GM21367 (cell line): ENCODE measurements around the gene TMEM235.
"Not testable (repeated sequence)": the region's sequence is repeated elsewhere in the genome, so short reads cannot be mapped to it uniquely, and the experiment has no call there.

Experiments
- ATAC-seq: cut with Tn5 transposase; IDR thresholded peaks from one replicate; pipeline ENCODE4 v1.9.1; 2021; ENCODE audit not compliant: unreplicated experiment

The TMEM235 gene

DNA sequence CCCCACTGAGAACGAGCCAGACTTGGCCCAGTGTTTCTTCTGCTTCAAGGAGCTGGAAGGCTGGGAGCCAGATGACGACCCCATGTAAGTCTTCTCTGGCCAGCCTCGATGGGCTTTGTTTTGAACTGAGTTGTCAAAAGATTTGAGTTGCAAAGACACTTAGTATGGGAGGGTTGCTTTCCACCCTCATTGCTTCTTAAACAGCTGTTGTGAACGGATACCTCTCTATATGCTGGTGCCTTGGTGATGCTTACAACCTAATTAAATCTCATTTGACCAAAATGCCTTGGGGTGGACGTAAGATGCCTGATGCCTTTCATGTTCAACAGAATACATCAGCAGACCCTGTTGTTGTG is 16.7 kb upstream of the TMEM235 start:
- ATAC-seq: no peak

DNA sequence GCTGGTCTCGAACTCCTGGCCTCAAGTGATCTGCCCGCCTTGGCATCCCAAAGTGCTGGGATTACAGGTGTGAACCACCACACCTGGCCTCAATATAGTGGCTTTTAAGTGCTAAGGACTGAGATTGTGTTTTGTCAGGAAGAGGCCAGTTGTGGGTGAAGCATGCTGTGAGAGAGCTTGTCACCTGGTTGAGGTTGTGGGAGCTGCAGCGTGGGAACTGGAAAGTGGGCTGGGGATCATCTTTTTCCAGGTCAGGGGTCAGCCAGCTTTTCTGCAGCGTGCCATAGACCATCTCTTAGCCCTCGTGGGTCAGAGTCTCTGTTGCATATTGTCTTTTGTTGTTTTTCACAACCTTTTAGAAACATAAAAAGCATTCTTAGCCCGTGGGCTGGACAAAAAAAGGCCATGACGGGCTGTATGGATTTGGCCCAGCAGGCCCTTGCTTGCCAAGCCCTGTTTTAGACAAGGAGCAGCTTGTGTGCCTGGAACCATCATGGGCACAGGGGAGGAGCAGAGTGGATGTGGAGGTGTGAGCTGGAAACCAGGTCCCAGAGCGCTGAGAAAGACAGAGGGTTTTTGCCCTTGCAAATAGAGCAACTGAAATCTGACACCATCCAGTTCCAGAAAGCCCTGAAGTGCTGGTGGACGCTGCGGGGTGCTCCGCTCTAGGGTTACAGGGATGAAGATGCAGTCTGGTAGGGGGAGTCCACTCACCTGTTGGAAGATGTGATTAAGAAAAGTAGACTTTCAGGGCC is 11.9 kb upstream of the TMEM235 start:
- ATAC-seq: no peak

DNA sequence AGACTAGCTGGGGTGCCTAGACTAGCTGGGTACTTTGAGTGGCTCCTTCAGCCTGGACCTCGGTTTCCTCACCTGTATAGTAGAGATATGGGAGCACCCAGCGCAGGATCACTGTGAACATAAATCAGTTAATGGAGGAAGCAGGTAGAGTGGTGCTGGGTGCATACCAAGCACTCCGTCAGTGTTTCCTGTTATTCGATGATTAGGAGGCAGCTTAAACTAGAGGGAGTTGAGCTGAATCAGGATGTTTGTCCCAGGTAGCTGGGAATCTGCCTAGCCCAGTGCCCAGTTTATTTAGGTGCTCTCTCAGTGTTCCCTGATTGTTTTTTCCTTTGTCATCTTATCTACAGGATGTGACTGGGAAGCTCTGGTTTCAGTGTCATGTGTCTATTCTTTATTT is 8.4 kb upstream of the TMEM235 start:
- ATAC-seq: no peak

DNA sequence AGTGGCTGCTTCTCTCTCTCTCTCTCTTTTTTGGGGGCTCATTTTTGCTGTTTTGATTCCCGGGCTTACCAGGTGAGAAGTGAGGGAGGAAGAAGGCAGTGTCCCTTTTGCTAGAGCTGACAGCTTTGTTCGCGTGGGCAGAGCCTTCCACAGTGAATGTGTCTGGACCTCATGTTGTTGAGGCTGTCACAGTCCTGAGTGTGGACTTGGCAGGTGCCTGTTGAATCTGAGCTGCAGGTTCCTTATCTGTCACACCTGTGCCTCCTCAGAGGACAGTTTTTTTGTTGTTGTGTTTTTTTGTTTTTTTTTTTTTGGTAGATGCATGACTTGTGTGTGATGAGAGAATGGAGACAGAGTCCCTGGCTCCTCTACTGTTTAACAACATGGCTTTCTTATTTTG is 7.7 kb upstream of the TMEM235 start:
- ATAC-seq: no peak

DNA sequence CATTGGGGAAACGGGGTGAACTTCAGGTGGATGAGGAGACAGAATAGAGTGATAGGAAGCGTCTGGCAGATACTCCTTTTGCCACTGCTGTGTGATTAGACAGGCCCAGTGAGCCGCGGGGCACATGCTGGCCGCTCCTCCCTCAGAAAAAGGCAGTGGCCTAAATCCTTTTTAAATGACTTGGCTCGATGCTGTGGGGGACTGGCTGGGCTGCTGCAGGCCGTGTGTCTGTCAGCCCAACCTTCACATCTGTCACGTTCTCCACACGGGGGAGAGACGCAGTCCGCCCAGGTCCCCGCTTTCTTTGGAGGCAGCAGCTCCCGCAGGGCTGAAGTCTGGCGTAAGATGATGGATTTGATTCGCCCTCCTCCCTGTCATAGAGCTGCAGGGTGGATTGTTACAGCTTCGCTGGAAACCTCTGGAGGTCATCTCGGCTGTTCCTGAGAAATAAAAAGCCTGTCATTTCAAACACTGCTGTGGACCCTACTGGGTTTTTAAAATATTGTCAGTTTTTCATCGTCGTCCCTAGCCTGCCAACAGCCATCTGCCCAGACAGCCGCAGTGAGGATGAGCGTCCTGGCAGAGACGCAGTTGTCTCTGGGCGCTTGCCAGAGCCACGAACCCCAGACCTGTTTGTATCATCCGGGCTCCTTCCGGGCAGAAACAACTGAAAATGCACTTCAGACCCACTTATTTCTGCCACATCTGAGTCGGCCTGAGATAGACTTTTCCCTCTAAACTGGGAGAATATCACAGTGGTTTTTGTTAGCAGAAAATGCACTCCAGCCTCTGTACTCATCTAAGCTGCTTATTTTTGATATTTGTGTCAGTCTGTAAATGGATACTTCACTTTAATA is 7.0 kb upstream of the TMEM235 start:
- ATAC-seq: no peak

DNA sequence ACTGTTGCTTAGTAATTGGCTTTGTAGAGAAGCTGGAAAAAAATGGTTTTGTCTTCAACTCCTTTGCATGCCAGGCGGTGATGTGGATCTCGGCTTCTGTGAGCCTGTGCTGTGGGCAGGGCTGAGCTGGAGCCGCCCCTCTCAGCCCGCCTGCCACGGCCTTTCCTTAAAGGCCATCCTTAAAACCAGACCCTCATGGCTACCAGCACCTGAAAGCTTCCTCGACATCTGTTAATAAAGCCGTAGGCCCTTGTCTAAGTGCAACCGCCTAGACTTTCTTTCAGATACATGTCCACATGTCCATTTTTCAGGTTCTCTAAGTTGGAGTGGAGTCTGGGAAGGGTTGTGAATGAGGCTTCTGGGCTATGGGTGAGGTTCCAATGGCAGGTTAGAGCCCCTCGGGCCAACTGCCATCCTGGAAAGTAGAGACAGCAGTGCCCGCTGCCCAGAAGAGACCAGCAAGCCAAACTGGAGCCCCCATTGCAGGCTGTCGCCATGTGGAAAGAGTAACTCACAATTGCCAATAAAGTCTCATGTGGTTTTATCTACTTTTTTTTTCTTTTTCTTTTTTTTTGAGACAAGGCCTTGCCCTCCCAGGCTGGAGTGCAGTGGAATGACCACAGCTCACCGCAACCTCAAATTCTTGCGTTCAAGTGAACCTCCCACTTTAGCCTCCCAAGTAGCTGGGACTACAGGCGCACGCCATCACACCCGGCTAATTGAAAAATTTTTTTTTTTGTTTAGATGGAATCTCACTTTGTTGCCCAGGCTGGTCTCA is 6.2 kb upstream of the TMEM235 start:
- no peak for ATAC-seq

DNA sequence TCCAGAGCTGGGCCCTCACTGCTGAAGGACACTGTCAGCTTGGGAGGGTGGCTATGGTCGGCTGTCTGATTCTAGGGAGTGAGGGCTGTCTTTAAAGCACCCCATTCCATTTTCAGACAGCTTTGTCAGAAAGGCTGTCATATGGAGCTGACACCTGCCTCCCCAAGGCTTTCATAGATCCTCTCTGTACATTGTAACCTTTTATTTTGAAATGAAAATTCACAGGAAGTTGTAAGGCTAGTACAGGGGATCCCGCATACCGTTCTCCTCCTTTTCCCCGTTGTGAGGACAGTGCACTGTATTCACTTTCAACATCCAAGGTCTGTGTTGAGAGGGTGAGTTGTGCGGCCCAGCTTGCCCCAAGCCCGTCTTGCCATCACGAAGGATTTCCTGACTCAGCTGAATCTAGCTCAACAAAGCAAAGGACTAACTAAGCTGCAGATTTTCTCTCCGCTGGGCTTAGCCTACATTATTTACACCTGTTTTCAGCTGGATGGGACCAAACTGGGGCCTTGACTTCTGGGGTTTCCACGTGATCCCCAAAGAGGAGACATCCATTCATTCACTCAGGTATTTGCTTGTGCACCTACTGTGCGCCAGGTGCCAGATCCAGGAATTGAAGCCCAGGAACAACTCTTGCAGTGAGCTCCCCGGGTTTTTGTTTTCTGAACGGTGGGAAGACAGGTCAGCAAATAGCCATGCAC is 5.2 kb upstream of the TMEM235 start:
- no peak for ATAC-seq

DNA sequence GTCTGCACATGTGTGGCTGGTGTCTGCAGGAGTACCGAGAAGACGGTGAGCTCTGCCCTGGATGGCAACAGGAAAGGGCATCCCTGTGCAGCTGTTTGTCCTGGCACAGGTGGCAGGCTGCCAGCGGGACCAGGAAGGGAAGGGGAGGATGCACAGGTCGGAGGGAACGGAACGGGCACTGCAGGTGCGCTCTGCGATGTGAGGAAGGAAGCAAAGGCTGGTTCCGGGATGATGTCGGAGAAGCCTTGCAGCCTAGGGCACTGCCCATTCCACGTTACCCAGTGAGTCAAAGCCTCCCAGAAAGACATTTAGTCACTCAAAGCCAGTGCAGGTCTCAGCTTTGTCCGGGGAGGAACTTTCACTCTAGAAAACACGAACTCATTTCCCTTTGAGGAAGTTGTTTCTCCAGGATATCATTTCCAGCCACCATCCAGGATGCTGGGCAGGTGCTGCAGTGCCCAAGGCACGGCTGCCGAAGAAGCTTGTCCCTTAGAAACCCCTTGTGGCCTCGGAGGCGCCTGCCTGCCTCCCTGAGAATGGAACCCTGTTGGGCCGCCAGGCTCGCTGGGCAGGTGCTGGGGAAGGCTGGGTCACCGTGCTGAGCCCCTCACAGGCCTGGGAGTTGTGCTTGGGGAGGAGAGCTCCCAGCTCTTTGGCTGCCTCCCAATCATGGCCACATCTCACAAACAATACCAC is 4.5 kb upstream of the TMEM235 start:
- ATAC-seq: no peak

DNA sequence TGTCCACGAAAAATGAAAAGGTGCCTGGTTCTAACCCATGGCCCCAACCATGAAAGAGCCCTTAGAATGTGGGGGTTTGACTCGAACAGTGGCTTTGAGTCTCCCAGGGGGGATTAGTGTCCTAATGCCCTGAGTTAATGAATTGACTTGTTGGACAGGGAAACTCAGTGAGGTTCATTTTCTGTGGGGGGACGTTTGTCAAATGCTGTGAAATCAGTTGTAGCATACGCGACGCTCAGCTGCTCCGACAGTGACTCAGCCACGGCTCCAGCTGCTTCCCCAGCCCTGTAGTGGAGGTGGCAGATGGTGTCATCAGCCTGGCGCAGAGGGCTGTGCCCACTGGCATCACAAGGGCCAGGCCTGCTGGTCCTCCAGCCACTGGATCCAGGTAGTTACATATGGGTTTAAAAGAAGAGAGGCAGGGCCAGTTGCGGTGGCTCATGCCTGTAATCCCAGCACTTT is 3.9 kb upstream of the TMEM235 start:
- ATAC-seq: no peak

DNA sequence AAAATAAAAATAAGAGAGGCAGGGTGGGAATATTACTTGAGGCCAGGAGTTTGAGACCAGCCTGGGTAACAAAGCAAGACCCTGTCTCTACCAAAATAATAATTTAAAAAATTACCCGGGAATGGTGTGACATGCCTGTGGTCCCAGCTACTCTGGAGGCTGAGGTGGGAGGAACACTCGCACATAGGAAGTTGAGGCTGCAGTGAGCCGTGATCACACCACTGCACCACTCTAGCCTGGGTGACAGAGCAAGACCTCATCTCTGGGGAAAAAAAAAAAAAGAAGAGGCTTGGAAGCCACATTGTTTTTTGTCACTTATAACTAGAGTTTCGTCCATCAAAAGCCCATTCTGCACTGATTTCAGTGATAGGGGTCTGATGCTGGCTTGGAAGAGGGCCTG is 3.3 kb upstream of the TMEM235 start:
- ATAC-seq: no peak

DNA sequence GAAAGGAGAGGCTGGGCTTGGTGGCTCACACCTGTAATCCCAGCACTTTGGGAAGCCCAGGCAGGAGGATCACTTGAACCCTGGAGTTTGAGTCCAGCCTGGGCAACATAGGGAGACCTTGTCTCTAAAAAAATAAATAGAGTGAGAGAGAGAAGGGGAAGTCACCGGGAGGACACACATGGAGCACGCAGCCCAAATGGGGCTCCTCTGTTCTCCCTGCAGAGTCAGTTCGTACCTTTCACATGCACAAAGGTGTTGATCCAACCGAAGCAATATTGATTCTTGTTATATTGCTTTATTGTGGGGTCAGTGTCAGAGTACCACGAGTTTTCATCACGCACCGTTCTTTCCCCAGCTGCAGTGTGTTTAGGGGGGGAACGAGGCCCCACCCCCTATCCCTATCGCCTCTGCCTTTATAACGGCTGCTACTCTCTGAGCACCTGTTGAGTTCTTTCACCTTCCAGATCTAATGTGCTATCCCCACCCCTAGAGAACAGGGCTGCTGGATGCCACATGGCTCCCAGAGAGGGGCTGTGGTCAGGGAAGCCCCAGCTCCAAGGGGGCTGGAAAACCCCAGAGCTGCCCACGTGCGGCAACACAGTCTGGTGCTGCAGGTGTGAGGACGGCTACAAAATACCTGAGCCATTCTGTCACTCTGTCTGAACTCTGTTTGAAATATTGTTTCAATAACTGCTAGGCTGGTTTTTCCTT is 1.0 kb upstream of the TMEM235 start:
- no peak for ATAC-seq

DNA sequence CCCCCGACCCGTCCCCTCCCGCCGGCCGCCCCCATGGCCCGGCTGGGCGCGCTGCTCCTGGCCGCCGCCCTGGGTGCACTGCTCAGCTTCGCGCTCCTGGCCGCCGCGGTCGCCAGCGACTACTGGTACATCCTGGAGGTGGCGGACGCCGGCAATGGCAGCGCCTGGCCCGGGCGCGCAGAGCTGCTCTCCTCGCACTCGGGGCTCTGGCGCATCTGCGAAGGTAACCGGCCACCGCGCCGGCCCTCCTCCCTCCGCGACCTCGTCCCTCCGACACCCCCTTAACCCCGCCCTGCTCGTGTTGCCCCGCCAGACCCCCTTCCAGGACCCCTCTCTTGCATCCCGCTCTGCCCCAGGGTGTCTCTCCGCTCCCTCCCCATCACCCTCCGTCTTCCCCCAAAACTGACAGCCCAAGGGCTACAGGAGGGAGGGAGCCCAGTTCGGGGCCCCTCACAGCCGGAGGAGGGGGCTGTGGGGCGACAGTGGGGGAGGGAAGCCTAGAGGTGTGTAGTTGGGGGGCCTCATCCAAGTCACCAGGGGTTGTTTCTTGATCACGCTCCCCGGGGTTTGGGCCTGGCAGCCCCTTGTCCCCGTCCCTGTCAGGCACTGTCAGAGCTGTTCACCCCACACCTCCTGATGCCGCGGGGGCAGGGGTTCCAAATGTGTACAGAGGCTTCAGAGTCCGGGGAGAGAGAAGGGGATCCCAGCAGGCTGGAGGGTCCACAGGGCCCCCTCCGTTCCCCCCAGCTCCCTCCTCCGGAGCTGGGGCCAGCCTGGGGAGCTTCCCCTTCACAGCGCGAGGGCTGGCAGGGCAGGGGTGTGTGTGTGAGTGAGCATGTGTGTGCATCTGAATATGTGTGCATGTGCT is 794 bp downstream of the TMEM235 start:
- ATAC-seq: no peak

DNA sequence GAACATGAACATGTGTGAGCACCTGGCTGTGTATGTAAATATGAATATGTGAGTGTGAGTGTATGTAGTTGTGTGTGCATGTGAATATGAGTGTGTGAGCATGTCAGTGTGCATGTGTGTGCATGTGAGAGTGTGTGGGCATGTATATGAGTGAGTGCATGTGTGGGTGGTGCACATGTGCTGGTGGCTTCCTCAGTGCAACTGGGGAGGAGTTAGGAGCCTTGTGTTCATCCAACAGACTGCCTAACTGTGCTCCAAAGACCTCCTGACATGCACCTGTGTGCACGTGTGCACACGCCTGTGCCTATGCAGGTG is 1.4 kb downstream of the TMEM235 start:
- ATAC-seq: no peak

DNA sequence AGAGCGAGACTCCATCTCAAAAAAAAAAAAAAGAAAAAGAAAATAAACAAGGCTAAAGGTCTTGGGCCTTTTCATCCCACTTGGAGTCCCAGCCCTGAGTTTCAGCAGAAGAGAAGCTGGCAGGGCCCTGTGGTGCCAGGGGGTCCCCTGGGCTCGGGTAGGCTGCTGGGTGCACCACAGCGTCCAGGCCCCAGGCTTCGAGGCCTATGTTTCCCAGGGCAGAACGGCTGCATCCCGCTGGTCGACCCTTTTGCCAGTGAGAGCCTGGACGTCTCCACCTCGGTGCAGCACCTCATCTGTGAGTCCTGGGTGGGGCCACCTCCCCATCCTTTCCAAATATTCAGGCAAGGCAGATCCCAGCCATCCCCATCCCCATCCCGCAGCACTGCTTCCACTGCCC is 2.2 kb downstream of the TMEM235 start:
- no peak for ATAC-seq

DNA sequence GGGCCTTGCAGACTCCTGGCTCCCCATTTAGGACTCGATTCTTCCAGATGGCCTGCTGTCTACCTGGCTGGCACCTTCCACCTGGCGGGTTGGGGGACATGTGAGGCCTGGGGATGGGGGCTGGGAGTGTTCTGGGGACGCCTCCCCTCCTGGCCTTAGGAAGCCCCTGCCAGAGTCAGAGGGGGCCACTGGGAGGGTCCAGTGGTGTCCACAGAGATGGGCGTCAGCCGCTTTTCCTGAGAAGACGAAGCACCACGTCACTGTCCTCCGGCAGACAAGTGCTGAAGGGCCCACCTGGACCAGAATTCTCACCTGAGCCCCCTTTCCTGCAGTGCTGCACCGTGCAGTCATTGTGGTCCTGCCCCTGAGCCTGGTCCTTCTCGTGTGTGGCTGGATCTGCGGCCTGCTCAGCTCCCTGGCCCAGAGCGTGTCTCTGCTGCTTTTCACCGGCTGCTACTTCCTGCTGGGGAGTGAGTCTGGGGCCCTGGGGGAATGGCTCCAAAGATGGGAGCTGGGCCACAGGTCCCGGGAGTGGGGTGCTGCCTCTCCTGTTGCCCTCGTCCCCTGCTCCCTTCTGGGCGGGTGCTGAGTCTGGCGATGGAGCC is 2.9 kb downstream of the TMEM235 start:
- ATAC-seq: no peak

DNA sequence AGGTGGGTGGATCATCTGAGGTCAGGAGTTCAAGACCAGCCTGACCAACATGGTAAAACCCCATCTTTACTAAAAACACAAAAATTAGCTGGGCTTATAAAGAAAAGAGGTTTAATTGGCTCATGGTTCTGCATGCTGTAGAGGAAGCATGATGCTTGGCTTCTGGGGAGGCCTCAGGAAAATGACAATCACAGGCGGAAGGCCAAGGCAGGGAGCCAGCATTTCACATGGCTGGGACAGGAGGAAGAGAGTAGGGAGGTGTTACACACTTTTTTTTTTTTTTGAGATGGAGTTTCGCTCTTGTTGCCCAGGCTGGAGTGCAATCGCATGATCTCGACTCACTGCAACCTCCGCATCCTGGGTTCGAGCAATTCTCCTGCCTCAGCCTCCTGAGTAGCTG is 3.6 kb downstream of the TMEM235 start:
- ATAC-seq: not testable (repeated sequence)

DNA sequence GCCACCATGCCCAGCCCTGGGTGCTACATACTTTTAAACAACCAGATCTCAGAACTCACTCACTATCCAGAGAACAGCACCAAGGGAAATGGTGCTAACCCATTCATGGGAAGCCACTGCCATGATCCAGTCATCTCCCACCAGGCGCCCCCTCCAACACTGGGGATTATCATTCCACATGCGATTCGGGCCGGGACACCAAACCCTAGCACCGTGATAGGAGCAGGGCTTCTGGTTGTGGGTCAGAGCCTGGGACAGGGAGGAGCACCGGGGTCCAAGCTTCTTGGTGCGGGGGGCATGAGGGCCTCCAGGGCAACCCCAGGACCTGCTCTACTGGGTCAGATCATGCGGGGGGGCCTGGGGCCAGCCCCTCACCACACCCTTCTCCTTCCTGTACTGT is 4.5 kb downstream of the TMEM235 start:
- ATAC-seq: no peak

DNA sequence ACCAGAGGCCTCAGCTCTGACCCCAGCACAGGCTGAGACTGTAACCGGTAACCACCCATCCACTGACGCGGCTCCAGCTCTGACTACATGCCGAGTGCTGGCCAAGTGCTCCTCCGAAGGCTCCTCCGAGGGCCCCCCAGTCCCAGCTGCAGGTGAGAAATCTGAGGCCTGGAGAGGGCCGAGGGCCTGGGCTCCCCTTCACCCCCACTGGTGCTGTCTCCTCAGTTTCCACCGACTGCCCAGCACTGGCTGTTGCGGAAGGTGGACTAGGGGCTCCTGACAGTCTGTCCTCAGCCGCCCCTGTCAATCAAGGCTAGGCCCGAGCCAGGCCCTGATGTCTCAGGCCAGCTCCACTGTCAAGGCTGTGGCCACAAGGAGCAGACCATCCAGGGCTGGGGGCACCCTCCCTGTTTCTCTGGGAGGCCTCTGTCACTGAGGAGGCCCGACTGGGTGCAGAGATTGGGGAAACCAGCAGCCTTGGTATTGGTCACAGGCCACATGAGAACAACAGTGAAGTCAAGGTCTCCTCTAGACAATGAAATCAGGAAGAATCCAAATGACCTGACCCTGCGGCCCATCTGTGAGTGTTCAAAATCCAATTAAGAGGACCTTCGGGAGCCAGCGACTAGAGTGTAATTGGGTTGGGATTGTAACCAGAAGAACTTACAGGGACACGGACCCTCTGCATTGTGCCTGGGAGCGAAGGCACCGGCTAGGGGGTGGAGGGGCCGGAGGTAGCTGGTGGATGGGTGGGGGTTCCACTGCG is 5.1 kb downstream of the TMEM235 start:
- no peak for ATAC-seq
